ENCODE results near the gene SULT4A1.
"Not testable (repeated sequence)": the region's sequence is repeated elsewhere in the genome, so short reads cannot be mapped to it uniquely, and the experiment has no call there.

SULT4A1 gene

DNA sequence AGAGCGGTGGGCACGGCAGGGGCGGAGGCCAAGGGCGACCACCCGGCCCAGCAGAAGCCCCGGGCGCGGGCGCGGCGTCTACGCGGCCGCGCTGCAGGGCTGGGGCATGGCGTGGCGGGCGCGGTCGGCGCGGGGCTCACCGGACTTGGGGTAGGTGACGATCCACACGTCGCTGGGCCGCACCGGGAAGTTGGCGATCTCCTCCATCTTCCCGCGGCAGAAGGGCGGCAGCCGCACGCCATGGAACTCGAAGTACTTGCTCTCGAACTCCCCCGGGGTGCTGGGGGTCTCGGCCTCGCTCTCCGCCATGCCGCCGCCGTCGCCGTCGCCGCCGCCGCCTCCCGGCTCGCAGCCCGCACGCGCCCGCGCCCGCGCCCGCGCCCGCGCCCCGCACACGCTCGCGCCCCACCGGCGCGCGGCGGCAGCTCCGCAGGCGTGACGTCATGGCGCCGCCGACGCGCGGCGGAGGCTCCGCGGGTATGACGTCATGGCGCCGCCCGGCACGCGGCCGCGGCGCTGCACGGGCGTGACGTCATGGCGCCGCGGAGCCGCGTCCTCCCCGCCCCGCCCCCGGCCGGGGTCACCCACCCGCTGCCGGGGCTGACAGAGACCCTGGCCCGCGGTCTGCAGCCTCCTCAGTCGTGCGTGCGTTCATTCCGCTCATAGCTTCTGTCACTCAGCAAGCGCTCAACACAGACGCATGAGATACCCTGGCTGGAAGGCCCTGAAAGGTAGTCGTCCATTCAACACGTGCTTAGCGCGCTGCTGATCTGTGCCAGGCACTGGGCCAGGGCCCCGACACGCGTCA is at the start of gene SULT4A1:
Gene SULT4A1, minus strand, starts transcription at position 440 of the 808 bp plus-strand sequence. Its CDS starts 131 bp downstream, at position 309.
- peak; percentile 34 for DNase-seq

DNA sequence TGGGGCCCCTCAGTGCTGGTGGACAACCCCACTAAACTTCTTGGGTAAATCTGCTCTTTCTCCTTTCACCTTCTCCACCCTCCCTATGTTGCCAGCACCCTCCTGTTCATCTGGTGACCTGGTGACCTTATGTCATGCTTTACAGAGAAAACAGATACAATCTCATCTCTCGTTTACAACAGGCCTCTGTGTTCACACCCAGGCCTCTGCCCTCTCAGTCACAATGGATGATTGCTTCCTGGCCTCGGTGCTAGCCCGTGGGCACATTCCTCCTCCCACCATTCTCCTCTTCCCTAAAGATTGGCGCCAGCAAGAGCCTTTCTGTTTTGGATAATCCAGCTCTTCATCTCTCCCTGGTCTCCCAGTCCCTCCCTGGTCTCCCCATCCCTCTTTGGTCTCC is 49.0 kb upstream of the SULT4A1 start:
- no peak for DNase-seq

GRCh38 chr22:43910178-43910695 is 47.9 kb upstream of the SULT4A1 start:
- no peak for DNase-seq

- no peak for DNase-seq
These were observed 47.4 kb upstream of the SULT4A1 start for GRCh38 chr22:43909708-43910107.

DNA sequence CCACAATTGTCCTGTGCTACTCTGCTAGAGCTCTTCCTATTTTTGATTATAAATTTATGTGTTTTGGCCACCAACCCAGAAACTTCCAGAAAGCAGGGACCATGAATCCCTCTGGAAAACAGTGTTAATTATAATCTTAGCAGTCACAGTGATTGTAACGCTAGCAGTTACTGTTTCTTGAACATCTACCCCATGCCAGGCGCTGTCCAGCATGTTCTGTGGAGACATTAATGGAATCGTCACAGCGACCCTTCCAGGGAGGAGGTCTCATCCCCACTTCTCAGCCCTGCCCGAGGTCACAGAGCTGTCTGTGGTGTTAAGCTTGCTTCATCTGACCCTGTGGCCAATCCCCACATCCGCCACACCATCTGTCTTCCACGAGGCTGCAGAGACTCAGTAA is 43.4 kb upstream of the SULT4A1 start:
- no peak for DNase-seq

DNA sequence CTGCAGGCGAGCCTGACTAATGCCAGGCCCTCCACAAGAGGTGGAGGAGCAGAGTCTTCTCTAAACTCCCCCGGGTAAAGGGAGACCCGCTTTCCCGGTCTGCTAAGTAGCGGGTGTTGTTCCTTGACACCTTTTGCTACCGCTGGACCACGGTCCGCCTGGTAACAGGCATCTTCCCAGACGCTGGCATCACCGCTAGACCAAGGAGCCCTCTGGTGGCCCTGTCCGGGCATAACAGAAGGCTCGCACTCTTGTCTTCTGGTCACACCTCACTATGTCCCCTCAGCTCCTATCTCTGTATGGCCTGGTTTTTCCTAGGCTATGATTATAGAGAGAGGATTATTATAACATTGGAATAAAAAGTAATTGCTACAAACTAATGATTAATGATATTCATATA is 42.1 kb upstream of the SULT4A1 start:
- not testable (repeated sequence) for DNase-seq

DNA sequence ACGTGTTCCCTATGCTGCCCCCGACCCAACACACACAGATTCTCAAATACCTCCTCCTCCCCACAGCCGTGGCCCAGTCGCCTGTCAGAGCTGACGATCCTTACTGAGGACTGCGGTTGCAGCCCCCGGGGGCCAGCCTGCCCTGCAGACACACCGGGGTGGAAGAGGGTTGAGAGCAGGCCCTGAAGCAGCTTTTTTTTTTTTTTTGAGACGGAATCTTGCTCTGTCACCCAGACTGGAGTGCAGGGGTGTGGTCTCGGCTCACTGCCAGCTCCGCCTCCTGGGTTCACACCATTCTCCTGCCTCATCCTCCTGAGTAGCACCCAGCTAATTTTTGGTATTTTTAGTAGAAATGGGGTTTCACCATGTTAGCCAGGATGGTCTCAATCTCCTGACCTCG is 40.7 kb upstream of the SULT4A1 start:
- not testable (repeated sequence) for DNase-seq

GRCh38 chr22:43901976-43902643 is 39.8 kb upstream of the SULT4A1 start:
- DNase-seq, result no peak

- no peak for DNase-seq
These were observed 37.9 kb upstream of the SULT4A1 start for GRCh38 chr22:43900206-43900605.

DNA sequence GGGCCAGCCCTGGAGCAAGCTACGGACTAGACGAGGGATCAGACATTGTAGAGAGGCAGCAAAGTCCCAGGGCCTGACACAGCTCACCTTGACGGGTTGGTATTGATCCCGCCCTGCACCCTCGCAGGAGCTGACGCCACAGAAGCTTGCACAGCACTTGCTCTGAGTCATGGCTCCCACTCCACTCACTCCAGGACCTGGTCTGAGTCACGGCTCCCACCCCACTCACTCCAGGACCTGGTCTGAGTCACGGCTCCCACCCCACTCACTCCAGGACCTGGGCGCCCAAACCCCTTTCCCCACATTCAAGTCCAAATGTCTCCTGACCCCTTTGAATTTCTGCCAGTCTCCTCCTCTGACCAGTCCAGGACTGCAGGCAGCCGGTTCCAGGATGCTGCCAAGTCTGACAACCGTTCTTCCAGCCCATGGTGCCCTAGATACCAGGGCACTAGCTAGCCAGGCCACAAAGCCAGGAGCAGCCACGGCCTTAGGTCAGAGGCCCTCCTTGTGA is 35.5 kb upstream of the SULT4A1 start:
- no peak for DNase-seq

DNA sequence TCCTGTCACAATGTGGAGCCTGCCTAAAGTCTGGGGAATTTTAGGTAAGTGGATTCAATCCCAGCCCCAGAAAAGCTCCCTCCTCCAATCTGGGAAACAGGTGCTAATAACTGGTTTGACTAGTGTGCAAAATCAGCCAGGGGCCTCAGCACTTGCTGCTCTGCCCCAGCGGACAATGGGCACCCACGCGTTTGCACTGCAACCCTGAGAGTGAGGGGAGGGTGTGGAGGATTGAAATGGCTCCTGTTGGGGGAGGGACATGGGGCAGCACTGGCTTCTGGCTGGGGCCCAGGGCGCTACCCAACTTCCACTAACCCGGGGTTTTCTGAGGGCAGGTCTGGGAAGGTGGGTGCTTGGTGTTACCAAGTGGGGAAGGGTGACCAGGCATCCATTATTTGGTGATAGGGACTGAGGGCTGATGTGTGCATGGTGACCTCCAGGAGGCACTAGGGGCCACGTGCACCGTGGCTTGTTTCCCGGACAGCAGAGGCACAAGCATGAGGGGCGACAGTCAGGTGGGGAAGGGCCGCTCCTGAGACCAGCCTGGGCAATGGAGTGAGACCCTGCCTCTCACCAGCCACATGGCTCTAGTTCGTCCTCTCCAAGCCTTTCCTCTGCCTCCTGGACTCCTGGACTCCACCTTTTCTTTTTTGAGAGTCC is 33.8 kb upstream of the SULT4A1 start:
- DNase-seq, result no peak

- no peak for DNase-seq
These were observed 31.8 kb upstream of the SULT4A1 start for GRCh38 chr22:43894122-43894521.

- DNase-seq, result no peak
These were observed 31.0 kb upstream of the SULT4A1 start for GRCh38 chr22:43893266-43893665.

- no peak for DNase-seq
These were observed 30.0 kb upstream of the SULT4A1 start for GRCh38 chr22:43892183-43892894.

DNA sequence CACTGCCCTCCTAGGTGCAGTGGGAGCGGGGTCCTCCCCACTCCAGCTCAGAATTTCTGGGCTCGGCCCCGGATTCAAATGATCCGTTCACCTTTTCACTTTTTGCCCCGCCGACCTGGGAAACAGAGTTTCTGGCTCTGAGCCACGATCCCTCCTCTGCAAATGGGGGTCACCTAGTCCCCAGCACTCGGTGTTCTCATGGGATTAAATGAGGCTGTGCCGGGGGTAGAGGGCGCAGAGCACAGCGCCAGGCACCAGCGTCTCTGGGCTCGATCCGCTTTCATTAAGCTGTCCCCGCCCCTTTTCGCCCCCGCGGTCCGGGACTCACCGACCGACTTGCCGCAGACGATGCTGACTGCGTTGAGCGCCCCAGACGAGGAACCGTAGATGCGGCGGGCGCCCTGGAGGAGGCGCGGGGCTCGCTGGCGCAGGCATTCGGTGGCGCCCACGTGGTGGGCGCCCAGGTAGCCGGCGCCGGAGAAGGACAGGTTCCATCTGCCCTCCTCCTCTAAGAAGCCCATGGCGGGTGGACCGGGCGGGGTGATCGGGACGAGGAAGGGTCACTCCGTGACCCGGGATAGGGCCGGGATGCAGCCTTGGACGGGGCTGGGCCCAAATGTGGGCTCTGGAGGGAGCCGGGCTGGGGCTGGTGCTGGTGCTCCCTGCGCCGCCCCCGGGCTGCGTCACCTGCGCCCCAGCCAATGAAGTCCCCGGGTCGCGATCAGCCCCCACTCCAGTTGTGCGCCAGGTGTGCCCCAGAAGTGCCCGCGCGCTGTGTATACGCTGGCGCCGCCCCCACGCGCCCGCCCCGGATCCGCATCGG is 29.3 kb upstream of the SULT4A1 start, which contains the start of gene PNPLA5:
Gene PNPLA5, minus strand, starts transcription at position 654 of the 823 bp plus-strand sequence. Its CDS starts 133 bp downstream, at position 521.
- DNase-seq, result no peak

DNA sequence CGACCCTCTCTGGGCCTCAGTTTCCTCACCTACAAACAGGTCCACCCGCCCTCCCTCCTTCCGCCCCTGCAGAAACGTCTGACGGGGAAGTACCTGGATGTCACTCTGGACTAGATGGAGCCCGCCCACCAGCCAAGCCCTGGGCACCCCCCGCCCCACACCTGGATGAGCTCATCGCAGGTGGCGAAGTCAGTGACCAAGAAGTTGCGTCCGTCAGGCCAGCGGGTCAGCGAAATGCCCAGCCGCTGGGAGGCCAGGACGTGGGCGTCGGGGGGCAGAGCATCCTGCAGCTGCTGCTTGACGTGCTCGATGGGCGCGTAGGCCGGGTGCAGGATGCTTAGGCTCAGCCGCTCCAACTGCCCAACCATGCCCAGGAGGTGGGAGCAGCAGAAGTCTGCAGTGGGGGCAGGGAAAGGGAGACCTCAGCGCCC is 28.6 kb upstream of the SULT4A1 start:
- DNase-seq, result no peak

DNA sequence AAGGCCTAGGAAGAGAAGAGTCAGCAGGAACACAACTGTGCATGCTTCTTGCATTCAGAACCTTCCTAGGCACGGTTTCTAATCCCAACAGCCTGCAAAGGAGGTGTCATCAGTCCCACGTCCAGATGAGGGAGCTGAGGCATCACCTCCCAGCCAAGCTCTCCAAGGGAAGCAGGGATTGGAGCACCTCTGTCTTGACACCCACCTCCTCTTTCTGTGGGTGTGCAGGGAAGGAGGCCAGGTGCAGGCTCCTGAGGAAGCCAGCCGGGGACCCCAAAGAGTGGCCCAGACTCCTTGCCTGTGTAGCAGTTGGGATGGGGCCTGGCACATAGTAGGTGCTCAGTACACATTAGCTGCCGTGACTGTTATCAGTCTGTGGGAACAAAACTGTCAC is 27.5 kb upstream of the SULT4A1 start:
- no peak for DNase-seq

DNA sequence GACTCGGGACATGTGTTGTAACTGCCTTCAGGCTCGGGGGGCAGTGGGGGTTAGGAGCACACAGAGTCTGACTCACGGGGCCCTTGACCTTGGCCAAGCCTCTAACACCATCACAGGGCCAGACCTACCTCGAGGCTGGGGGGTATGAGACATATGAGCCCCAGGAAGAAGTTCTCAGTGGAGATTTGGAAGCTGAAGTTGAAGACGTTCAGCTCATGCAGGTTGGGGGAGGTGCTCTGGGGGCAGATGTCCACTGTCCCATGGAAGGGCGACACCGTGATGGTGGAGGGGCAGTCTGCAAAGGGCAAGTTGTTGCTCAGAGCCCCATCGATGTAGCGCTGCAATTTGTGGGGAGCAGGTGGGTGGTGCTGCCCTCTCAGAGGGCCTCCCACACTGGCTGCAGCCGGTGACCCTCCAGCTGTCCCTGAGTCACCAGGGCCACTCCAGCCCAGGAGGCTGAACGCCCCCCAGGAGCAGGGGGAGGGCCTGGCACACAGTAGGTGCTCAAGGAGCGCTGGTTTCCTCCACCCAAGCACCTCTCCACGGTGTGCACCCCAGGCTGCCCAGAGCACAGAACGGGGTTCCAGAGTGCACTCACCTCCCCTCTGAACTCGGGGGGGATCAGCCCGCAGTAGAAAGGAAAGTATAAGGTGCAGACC is 27.0 kb upstream of the SULT4A1 start:
- no peak for DNase-seq

DNA sequence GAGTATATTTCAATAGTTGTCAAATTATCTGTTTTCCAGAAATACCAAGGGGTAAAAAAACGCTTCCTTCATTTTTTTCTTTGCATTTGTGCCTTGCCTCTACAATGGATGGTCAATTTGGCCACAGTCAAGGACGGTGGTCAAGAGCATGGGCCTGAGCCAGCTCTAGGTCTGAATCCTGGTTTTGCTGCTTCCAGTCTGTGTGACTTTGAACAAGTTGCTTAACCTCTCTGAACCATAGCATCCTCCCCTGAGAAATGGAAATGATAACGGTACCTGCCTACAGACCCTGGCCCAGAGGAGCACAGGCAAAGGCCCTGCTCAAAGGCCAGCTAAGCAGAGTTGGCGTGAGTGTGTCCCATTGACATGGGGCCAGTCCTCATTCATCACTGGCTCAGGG is 26.4 kb upstream of the SULT4A1 start:
- DNase-seq, result no peak

DNA sequence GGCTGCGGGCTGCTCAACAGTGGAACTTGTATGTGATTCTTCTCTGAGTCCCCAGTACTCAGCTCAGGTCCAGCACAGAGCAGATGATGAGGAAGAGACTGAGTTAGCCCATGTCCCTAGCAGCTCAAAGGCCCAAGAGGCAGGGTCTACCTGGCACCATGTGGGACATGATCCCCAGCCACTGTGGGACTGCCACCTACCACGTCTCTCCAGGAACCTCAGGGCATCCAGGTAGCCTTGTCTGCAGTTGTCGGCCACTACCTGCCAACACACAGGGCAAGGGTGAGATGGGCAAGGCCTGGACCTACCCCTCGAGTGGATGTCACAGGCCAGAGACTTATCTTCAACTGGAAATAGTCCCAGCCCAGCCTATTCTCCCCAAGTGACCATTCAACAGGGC is 25.1 kb upstream of the SULT4A1 start:
- no peak for DNase-seq

DNA sequence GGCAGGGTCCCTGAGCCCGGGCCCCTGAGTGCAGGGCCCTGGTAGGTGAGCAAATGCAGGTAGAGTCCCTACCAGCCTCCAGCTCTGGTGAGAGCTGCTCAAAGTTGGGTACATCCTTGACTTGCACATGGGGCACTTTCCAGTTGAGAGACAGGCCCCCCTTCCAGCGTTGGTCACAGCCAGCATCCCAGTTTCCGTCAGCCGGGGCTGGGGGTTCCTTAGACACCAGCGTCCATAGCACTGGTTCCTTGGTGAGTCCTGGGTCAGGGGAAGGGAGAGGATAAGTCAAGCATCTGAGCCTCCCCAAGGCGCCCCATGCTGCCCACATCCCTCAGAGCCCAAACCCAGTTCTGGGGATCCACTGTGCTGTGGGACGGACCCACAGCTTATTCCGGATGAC is 23.9 kb upstream of the SULT4A1 start:
- no peak for DNase-seq
